ENCODE data around the gene RHBDL3. TPM values are rescaled to one million over a fixed set of nuclear protein-coding genes. Genes with fewer than 3 reads are reported as not detected.
A peak's percentile ranks its signal among the peaks of the same experiment; 100 is the strongest.

RHBDL3 gene
- total RNA-seq (2021) (0.25 TPM in 1 of 2 replicates, not detected in the other), Bru-seq, nascent RNA (percentile 14 among the genes with signal in this experiment), BruChase-seq, experiment 1, labeled RNA remaining after a 2-hour chase (percentile 14 among the genes with signal in this experiment), BruChase-seq, experiment 2, labeled RNA remaining after a 6-hour chase (percentile 15 among the genes with signal in this experiment)
- long read RNA-seq, result 0 reads

- no peaks in the 10 kb centered on the region for H3K9me2 ChIP-seq (ENCODE audit: insufficient read depth)
- no peak for TF ChIP-seq CTCF (conservative IDR thresholded peaks at IDR 0.05)
- peak; percentile 65; the same call in 1 of the 2 replicates for TF ChIP-seq EZH2 (IDR thresholded peaks at IDR 0.05; ENCODE audit: low read depth)
- no peak within 1 kb of the TSS for H2AFZ ChIP-seq
- H3K4me2 ChIP-seq, result peak within 1 kb of the TSS; percentile 51
- DNase-seq, result peak in 1 of 2 experiments; percentile 14
- H3K4me1 ChIP-seq (replicated peaks; ENCODE audit: insufficient read depth), result no peaks in the 10 kb centered on the region
- ChIA-PET CTCF (no interaction called here), POLR2A (ENCODE audit: unreplicated experiment) (no interaction called here)
- no peaks in the 10 kb centered on the region for H3K79me2 ChIP-seq (ENCODE audit: low read depth)
- BruUV-seq (replicated peaks), result no TSS peak
- no peaks in the 10 kb centered on the region for H3K9me3 ChIP-seq (ENCODE audit: insufficient read depth, low read depth)
- intact Hi-C loops (cut with micrococcal nuclease; ENCODE audit: unreplicated experiment), result no loop called here
- H3K27ac ChIP-seq, result no peak within 1 kb of the TSS
- H3K4me3 ChIP-seq, result no peak within 1 kb of the TSS
- H3K36me3 ChIP-seq (ENCODE audit: low read depth), result no peaks in the 10 kb centered on the region
- H3K27me3 ChIP-seq (ENCODE audit: insufficient read depth, low read depth), result peaks cover 87% of the 10 kb centered on the region
- no peaks in the 10 kb centered on the region for H3F3A ChIP-seq (ENCODE audit: insufficient read depth, low read depth)
- H4K20me1 ChIP-seq (ENCODE audit: insufficient read depth), result no peaks in the 10 kb centered on the region; the same call in 1 of the 2 replicates
Measured at GRCh38 chr17:32265192-32265923, at the start of gene RHBDL3. TSS of gene RHBDL3 (plus strand) at chr17:32265832. CDS start at chr17:32266190, 358 bp downstream.

- Histone ChIP-seq H2AFZ (no peak overlapping the region), H3F3A (ENCODE audit: insufficient read depth, low read depth) (0 out of 2 replicates have a peak, but pooled peaks cover 4% of the 10 kb centered on the region), H3K9me2 (ENCODE audit: insufficient read depth) (no peaks in the 10 kb centered on the region), H3K9me3 (ENCODE audit: insufficient read depth, low read depth) (no peaks in the 10 kb centered on the region), H3K4me2 (no peak overlapping the region), H4K20me1 (ENCODE audit: insufficient read depth) (no peaks in the 10 kb centered on the region), H3K27ac (no peak overlapping the region), H3K4me1 (replicated peaks; ENCODE audit: insufficient read depth) (no peaks in the 10 kb centered on the region), H3K27me3 (ENCODE audit: insufficient read depth, low read depth) (no peaks in the 10 kb centered on the region), H3K36me3 (ENCODE audit: low read depth) (no peaks in the 10 kb centered on the region), H3K4me3 (no peak overlapping the region), H3K79me2 (ENCODE audit: low read depth) (no peaks in the 10 kb centered on the region)
- BruUV-seq (replicated peaks), result no TSS peak
- TF ChIP-seq EZH2 (IDR thresholded peaks at IDR 0.05; ENCODE audit: low read depth) (no peak), CTCF (conservative IDR thresholded peaks at IDR 0.05) (no peak)
- POLR2A ChIA-PET (ENCODE audit: unreplicated experiment), result no interaction called here
- CTCF ChIA-PET, result interaction anchor here (0.7 kb wide), 1 partner anchor 33 kb away, joined by 3 read pairs; no protein-coding TSS in a partner anchor
- DNase-seq, result no peak
- intact Hi-C loops (cut with micrococcal nuclease; ENCODE audit: unreplicated experiment), result no loop called here
Measured at GRCh38 chr17:32222621-32223020, 43.0 kb upstream of the RHBDL3 start.

GRCh38 chr17:32223703-32224102 lies 41.9 kb upstream of the RHBDL3 start:
- intact Hi-C loops (cut with micrococcal nuclease; ENCODE audit: unreplicated experiment), result no loop called here
- BruUV-seq (replicated peaks), result no TSS peak
- TF ChIP-seq EZH2 (IDR thresholded peaks at IDR 0.05; ENCODE audit: low read depth) (no peak), CTCF (conservative IDR thresholded peaks at IDR 0.05) (no peak)
- Histone ChIP-seq H3K9me3 (ENCODE audit: insufficient read depth, low read depth) (no peaks in the 10 kb centered on the region), H3K4me2 (no peak overlapping the region), H3K27ac (no peak overlapping the region), H4K20me1 (ENCODE audit: insufficient read depth) (no peaks in the 10 kb centered on the region), H3K79me2 (ENCODE audit: low read depth) (no peaks in the 10 kb centered on the region), H3K9me2 (ENCODE audit: insufficient read depth) (no peaks in the 10 kb centered on the region), H3K4me1 (replicated peaks; ENCODE audit: insufficient read depth) (no peaks in the 10 kb centered on the region), H3K27me3 (ENCODE audit: insufficient read depth, low read depth) (no peaks in the 10 kb centered on the region), H3F3A (ENCODE audit: insufficient read depth, low read depth) (0 out of 2 replicates have a peak, but pooled peaks cover 4% of the 10 kb centered on the region), H3K4me3 (no peak overlapping the region), H2AFZ (no peak overlapping the region), H3K36me3 (ENCODE audit: low read depth) (no peaks in the 10 kb centered on the region)
- ChIA-PET POLR2A (ENCODE audit: unreplicated experiment) (no interaction called here), CTCF (interaction anchor here (0.6 kb wide), 1 partner anchor 19 kb away, joined by 3 read pairs; no protein-coding TSS in a partner anchor)
- no peak for DNase-seq

All from PC-9 (cell line).